Measurements from ENCODE around the gene NSMCE4A. TPM values are rescaled to one million over a fixed set of nuclear protein-coding genes. Genes with fewer than 3 reads are reported as not detected.
"Not testable (repeated sequence)": the region's sequence is repeated elsewhere in the genome, so short reads cannot be mapped to it uniquely, and the experiment has no call there.

Gene NSMCE4A
- total and polyA plus RNA-seq, 2 of the 8 experiments (the other 6 are each of a cell fraction or from before 2014, with no cell fraction given), result 48.6 to 66.0 TPM

- CTCF ChIA-PET (ENCODE audit: partially characterized antibody); H3K27me3 ChIP-seq (replicated peaks in 1 of 4; ENCODE audit: control insufficient read depth in 3 of 4, extremely low read depth in 1 of 4, insufficient read depth in 3 of 4, low read length in 3 of 4); H2AFZ ChIP-seq (ENCODE audit: low read length); H2BK120ac ChIP-seq (replicated peaks; ENCODE audit: low read depth, low read length); H3K79me2 ChIP-seq (ENCODE audit: control insufficient read depth in 1 of 2, insufficient read depth in 2 of 2, low read length in 2 of 2); H3K4me1 ChIP-seq (replicated peaks in 1 of 4; ENCODE audit: control insufficient read depth in 3 of 4, insufficient read depth in 4 of 4, low read length in 3 of 4); H2BK20ac ChIP-seq (ENCODE audit: low read length); DNase-seq (ENCODE audit: low read depth in 1 of 2, low spot score in 2 of 2); H4K5ac ChIP-seq (ENCODE audit: insufficient read length, low read depth, low read length); H3K56ac ChIP-seq (replicated peaks; ENCODE audit: insufficient read length, low read depth, low read length); H3K23ac ChIP-seq (ENCODE audit: insufficient read length); H3K23me2 ChIP-seq (ENCODE audit: low read depth, low read length); H3K14ac ChIP-seq (ENCODE audit: insufficient read length); H2BK15ac ChIP-seq (ENCODE audit: low read length); H3K4me2 ChIP-seq (ENCODE audit: insufficient read depth in 1 of 2, low read depth in 2 of 2, low read length in 2 of 2); H3K36me3 ChIP-seq (ENCODE audit: control insufficient read depth in 2 of 4, insufficient read depth in 4 of 4, low read length in 3 of 4); H3K9ac ChIP-seq (replicated peaks in 1 of 4; ENCODE audit: extremely low read depth in 1 of 4, low read depth in 3 of 4, low read length in 3 of 4); H4K91ac ChIP-seq (replicated peaks; ENCODE audit: insufficient read length, low read length); H3K18ac ChIP-seq (ENCODE audit: extremely low read depth, low read length); H3K27ac ChIP-seq (ENCODE audit: low read depth, low read length); H3K9me3 ChIP-seq (ENCODE audit: insufficient read depth in 2 of 2, low read depth in 1 of 2, low read length in 1 of 2); H3K79me1 ChIP-seq (ENCODE audit: low read depth, low read length); H2AK5ac ChIP-seq (ENCODE audit: low read depth, low read length); H3K4ac ChIP-seq (replicated peaks; ENCODE audit: insufficient read length, low read depth, low read length); H3K4me3 ChIP-seq (ENCODE audit: extremely low read depth in 1 of 4, insufficient read depth in 2 of 4, low read depth in 3 of 4, low read length in 4 of 4); FAIRE-seq; H2BK5ac ChIP-seq (ENCODE audit: low read depth, low read length); H2BK12ac ChIP-seq (ENCODE audit: low read depth, low read length); H4K20me1 ChIP-seq (replicated peaks in 1 of 2; ENCODE audit: control insufficient read depth in 1 of 2, insufficient read depth in 2 of 2, low read length in 2 of 2); H4K8ac ChIP-seq (ENCODE audit: extremely low read depth, insufficient read depth, low read length); POLR2A ChIA-PET (ENCODE audit: partially characterized antibody): not testable (repeated sequence)
- 95% methylated on average over 6 of the region's 7 CpGs; no CpG with 5 or more reads in 1 of the 2 experiments for WGBS, 2 experiments (ENCODE audit: extremely low coverage in 1 of 2, insufficient coverage in 1 of 2, insufficient read length in 1 of 2, insufficient replicate concordance in 2 of 2, low coverage in 1 of 2, low lambda C conversion rate in 2 of 2, missing lambda C conversion rate in 1 of 2)
Observed at GRCh38 chr10:122023257-122023656, 48.2 kb upstream of the NSMCE4A start.

Data from H1 (cell line).